DMS 273 (cell line): Measurements from ENCODE around the gene MIA.
A peak's percentile ranks its signal among the peaks of the same experiment; 100 is the strongest.
"Not testable (repeated sequence)": the region's sequence is repeated elsewhere in the genome, so short reads cannot be mapped to it uniquely, and the experiment has no call there.

Experiments used
- DNase-seq: peaks from one replicate; lab custom pipeline; 2025; ENCODE audit not compliant: unreplicated experiment; lab: John Stamatoyannopoulos, UW

MIA gene

DNA sequence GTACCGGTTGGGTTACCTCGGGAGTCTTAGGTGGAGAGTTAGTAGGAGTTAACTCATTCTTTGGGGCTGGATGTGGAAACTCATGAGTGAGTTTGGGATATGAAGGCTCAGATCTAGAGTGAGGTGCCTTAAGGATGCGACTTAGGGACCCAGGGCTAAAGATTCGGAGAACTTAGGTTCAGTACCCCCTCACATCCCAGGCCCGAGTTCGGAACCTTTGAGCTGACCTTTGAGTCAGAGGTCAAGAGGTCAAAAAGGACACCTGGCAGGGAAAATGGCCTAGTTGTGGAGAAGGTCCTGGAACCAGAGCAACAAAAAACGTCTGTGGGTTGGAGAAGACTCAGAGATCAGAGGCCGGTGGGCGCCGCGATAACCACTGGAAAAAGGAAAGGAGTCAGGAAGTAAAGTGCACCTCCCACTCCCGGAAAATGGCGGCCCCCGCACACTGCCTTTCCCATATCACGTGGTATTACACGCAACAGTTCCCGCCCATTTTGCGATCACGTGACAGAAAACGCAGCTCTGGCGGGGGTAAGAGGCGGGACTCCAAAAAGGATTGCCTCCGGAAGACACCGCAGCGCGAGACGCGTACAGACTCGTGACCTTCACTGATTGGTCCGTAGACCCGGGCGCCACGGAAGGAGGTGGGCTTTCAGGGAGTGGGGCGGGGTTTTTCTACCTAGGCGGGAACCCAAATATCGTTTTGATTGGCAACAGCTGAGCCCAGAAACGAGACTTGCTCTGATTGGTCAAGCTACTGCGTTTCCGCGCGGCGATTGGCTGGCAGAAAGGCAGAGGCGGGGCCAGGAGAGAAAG is 25.1 kb upstream of the MIA start, which contains the start of gene ACTMAP:
TSS of gene ACTMAP (minus strand) at position 420 of the 816 bp plus-strand sequence. CDS start 674 bp downstream, outside the sequence.
- peak; percentile 100 for DNase-seq

DNA sequence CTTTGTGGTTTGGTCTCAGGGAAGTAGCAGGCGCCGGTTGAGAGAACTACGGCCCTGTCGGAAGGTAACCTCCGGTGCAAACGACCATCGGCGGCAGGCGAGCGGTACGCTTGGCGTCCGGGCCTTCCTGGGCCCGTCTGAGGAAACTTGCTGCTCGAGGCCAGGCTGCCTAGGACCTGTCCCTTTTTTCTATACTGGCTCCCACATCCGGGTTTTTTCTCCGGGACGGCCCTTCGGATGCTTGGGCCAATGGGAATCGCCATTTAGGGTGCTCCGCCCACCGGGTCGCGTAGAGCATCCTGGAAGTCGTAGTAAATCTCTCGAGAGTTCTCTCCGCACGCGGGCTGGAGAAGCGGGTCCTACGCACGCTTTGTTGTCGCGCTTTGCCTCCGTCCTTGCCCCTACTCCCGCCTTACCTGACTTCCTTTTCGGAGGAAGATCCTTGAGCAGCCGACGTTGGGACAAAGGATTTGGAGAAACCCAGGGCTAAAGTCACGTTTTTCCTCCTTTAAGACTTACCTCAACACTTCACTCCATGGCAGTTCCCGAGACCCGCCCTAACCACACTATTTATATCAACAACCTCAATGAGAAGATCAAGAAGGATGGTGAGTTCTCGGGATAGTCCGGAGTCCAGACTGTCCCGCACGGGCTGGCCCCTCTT is 24.3 kb upstream of the MIA start, which contains the start of gene SNRPA:
TSS of gene SNRPA (plus strand) at position 330 of the 664 bp plus-strand sequence. CDS start at position 536, 206 bp downstream.
- peak; percentile 99 for DNase-seq

DNA sequence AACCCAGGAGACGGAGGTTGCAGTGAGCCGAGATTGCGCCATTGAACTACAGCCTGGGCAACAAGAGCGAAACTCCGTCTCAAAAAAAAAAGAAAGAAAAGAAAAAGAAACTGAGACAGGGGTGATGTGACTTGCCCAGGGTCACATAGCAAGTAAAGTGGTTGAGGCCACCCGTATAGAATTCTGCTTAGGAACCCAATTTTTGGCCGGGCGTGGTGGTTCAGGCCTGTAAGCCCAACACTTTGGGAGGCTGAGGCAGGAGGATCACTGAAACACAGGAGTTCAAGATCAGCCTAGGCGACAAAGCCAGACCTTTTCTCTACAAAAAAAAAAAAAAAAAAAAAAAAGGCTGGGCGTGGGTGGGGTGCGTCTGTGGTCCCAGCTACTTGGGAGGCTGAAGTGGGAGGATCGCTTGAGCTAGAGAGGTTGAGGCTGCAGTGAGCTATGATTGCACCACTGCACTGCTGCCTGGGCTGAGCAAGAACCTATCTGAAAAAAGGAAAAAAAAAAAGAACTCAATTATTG is 23.0 kb upstream of the MIA start:
- no peak for DNase-seq

DNA sequence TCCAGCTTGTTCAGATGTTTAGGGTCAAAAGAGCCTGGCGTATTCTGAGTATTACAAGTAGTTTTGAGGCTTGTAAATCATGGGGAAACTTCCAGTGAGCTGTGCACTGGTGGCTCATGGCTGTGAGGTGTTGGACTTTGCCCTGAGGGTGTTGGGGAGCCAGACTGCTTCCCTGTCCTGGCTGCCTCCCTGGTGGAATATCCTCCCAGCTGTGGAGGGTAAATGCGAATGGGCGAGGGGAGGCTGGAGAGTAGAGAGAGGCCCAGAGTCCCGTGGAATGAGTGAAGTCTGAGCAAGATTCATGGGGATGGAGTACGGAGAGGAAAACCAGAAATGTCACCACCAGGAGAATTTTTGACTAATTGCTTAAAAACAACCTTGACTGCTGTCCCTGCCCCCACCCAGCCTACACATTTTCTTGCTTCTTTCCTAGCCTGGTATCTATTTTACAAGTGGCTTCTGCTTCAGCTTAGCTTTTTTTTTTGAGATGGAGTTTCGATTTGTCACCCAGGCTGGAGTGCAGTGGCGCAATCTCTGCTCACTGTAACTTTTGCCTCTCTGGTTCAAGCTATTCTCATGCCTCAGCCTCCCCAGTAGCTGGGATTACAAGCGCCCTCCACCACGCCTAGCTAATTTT is 20.6 kb upstream of the MIA start:
- DNase-seq, result no peak

DNA sequence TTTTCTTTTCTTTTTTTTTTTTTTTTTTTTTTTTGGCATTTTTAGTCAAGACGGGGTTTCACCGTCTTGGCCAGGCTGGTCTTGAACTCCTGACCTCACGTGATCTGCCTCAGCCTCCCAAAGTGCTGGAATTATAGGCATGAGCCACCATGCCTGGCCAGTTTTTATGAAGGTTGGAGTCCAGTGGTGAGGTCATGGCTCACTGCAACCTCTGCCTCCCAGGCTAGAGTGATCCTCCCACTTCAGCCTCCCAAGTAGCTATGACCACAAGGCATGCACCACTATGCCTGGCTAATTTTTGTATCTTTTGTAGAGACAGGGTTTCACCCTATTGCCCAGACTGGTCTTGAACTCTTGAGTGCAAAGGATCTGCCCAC is 20.1 kb upstream of the MIA start:
- no peak for DNase-seq

DNA sequence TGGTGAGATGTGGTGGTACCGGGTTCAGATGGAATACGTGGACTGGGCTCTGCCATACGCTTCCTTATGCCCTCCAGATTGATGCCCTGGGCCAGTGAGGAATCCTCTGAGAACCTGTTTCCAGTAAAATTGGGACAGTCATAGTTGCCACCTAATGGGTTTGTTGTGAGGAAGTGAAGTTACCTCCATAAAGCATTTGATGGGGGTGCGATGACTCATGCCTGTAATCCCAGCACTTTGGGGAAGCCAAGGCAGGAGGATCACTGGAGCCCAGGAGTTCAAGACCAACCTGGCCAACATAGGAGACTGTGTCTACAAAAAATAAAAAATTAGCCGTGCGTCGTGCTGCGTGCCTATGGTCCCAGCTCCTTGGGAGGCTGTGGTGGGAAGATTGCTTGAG is 19.5 kb upstream of the MIA start:
- no peak for DNase-seq

DNA sequence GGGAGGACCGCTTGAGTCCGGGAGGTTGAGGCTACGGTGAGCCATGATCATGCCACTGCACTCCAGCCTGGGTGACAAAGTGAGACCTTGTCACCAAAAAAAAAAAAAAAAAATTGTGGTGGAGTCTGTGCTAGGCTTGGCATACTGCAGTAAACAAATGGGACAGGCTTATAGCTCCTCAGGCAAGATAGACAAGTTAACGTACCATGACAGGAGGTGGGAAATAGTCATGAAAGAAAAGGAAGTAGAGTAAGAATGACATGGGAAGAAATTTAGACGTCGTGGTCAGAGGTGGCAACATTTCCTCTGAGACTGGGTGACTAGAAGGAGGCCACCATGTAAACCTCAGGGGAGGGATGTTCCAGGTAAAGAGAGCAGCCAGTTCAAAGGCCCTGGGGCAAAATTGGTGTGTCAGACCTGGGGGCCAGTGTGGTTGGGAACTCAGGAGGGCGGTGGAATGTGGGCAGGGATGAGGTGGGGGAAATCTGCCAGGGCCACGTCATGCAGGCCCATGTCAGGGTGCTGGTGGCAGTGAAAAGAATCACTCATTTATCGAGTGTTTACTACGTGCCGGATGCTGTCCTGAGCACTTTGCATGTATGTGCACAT is 18.7 kb upstream of the MIA start:
- no peak for DNase-seq

DNA sequence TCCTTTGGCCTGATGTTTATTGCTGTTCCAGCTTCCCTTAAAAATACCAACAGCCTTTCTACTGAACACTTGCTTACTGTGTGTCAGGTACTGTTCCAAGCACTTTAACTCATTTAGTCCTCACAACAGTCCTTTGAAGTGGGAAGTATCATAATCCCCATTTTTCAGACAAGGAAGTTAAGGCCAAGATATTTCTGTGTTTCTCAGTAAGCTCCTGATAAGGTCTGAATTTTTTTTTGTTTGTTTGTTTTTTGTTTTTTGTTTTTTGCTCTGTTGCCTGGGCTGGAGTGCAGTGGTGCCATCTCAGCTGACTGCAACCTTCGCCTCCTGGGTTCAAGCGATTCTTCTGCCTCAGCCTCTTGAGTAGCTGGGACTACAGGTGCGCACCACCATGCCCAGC is 16.8 kb upstream of the MIA start:
- no peak for DNase-seq

DNA sequence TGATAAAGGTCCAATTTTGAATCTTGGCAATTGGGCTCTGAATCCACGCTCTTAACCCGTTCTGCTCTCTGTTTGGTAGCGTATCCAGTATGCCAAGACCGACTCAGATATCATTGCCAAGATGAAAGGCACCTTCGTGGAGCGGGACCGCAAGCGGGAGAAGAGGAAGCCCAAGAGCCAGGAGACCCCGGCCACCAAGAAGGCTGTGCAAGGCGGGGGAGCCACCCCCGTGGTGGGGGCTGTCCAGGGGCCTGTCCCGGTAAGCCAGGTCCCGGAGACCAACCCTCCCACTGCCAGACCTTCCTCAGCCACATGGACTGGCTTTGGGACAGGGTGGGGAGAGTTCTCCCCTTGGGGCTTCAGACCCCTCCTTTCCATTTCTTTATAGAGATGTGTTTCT is 16.0 kb upstream of the MIA start:
- DNase-seq, result no peak

DNA sequence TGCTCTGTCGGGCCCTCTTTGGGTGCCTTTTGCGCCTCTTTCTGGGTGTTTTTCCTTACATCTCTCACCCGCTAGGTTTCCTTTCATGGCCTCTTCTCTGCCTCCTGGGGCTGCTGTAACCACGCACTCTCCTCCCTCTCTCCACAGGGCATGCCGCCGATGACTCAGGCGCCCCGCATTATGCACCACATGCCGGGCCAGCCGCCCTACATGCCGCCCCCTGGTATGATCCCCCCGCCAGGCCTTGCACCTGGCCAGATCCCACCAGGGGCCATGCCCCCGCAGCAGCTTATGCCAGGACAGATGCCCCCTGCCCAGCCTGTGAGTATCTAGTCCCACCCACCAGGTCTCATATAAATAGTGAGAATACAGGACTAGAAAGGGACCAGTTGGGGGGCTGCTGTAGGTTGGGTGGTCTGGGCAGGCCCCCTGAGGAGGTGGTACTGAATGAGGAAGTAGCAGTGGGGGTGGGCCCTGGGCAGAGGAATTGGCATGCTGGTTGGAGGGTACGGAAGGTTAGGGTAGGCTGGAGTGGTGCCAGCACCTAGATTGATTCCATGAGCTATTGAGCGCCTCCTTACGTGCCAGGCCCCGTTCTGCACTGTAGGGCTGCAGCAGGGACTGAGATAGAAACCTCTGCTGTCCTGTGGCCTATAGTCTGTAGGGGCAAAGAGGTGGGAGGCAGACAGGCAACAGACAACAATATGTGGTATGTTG is 12.4 kb upstream of the MIA start:
- DNase-seq, result no peak

DNA sequence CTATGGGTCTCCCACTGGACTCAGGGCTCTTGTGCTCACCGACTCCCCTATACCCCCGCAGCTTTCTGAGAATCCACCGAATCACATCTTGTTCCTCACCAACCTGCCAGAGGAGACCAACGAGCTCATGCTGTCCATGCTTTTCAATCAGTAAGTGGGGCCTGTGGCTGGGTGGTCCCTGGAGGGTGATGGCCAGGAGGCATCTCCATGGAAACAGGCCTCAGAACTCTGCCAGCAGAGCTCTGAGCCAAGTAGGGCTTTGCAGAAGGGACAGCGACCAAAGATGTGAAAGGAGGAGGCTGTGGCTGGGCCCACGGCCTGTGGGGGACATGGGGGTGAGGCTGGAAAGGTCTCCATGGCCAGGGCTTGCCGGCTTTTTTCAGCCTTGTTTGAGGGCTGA is 11.8 kb upstream of the MIA start:
- DNase-seq, result no peak

DNA sequence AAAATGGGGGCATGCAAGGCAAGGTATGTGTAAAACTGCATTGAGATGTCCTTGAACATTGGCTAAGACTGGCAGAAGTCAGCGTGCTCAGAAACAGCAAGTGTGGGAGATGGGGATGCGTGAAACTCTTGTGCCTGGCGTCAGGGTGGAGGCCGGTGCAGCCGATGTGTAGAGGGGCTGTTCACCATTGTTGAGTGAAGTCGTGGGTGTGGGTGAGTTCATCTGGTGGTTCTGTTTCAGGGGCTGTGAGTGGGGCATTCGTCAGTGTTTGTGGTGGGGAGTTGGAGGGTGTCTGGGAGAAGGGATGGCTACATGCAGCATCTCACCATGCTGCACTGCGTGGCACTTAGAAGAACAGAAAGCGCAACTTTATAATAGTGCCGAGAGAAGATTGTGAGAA is 11.4 kb upstream of the MIA start:
- no peak for DNase-seq

DNA sequence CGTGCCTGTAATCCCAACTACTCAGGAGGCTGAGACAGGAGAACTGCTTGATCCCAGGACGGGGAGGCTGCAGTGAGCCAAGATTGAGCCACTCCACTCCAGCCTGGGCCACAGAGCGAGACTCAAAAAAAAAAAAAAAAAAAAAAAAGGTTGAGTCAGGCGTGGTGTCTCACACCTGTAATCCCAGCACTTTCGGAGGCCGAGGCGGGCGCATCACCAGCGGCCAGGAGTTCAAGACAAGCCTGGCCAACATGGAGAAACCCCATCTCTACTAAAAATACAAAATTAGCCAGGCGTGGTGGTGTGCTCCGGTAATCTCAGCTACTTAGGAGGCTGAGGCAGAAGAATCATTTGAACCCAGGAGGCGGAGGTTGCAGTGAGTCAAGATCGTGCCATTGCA is 8.9 kb upstream of the MIA start:
- not testable (repeated sequence) for DNase-seq

DNA sequence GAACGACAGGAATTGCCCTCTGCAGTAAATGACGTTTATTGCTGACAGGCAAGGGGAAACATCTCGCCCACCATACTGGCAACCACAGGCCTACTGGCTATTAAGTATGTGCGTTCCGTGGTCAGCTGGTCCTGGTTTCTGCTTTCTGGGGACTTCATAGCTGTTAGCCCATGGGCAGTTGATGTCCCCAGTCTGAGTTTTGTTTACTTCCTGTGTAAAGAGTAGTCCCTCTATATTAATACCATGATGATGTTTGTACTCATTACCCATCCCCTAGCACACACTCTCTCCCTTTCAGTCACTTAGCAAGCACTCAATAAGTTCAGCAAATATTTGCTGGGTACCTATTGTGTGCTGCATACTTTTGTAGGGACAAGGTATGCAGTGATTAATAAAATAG is 6.5 kb upstream of the MIA start:
- DNase-seq, result no peak

DNA sequence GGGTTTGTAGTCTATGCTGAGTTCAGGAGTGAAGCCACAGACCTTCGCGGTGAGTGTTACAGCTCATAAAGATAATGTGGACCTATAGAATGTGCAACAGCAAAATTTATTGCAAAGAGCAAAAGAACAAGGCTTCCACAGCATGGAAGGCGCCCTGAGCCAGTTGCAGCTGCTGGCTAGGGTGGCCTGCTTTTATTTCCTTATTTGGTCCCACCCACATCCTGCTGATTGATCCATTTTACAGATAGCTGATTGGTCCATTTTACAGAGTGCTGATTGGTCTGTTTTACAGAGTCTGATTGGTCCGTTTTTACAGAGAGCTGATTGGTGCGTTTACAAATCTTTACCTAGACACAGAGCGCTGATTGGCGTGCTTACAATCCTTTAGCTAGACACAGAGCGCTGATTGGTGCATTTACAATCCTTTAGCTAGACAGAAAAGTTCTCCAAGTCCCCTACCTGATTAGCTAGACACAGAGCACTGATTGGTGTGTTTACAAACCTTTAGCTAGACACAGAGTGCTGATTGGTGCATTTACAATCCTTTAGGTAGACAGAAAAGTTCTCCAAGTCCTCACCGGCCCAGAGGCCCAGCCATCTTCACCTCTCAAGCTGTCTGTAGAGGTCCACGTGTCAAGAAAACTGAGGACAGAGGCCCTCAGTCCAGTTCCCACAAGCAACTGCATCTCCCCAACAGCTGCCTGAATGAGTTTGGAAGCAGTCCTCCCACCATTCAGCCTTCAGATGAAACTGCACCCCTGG is 4.0 kb upstream of the MIA start:
- peak; percentile 30 for DNase-seq

DNA sequence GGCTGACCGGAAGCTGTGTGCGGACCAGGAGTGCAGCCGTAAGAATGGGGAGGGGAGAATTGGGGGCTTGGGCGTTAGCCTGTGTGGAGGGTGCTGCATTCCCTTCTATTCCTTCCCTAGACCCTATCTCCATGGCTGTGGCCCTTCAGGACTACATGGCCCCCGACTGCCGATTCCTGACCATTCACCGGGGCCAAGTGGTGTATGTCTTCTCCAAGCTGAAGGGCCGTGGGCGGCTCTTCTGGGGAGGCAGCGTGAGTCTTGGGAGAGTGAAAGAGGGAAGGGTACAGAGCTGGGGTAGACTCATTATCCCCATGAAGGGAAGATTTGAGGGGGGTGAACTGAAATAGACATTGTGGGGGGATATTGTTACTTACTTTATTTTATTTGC is 306 bp downstream of the MIA start:
- DNase-seq, result no peak

DNA sequence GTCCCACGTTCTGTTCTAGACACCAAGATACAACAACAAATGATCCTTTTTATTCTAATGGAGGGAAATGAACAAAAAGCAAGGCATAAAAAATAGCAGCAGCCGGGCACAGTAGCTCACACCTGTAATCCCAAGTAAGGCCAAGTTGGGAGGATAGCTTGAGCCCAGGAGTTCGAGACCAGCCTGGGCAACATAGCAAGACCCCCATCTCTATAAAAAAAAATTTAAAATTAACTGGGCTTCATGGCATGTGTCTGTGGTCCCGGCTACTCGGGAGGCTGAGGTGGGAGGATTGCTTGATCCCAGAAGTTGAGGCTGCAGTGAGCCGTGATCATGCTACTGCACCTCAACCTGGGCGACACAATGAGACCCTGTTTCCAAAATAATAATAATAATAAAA is 1.0 kb downstream of the MIA start:
- no peak for DNase-seq

DNA sequence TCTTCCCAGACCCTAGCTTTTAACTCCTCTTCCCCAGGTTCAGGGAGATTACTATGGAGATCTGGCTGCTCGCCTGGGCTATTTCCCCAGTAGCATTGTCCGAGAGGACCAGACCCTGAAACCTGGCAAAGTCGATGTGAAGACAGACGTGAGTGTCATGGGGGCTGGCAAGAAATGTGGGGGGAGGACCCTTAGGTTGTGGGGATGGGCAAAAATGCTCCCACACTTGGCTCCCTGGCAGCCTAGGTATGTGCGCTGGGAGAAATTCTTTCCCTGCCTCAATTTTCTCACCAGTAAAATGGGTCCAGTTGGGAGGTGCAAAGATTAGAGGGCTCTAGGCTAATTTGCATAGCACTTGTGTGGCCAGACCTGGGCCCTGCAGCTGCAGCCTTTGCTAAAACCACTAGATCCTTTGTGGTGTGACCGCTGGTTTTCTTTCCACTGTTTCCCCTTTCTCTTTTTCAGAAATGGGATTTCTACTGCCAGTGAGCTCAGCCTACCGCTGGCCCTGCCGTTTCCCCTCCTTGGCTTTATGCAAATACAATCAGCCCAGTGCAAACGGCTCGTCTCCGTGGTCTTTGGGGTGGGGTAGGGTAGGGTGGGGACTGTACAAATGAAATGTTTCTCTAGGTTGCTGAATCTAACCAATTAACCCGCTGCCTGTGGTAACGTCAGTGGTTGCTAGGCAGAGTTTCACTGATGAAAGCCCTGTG is 1.8 kb downstream of the MIA start:
- peak; percentile 95 for DNase-seq

DNA sequence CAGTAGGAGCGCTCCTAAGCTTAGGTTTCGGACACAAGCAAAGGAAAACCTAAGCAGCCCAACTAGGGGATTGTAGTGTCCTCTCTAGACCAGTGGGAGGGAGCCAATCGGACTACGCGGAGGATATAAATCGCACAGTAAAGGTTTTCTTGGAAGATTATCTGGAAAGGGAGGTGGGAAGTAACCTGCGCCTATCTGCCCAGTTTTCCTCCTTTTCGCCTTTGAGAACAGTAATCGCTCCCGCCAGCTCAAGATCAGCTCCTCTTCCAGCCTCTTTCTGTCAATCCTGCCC is 2.3 kb downstream of the MIA start:
- DNase-seq, result no peak
